ENCODE measurements around the gene GPR132. TPM values are rescaled to one million over a fixed set of nuclear protein-coding genes. Genes with fewer than 3 reads are reported as not detected.

Gene GPR132
- total RNA-seq, 2 donors from 2014 or later, result 43.4 to 47.1 TPM

DNA sequence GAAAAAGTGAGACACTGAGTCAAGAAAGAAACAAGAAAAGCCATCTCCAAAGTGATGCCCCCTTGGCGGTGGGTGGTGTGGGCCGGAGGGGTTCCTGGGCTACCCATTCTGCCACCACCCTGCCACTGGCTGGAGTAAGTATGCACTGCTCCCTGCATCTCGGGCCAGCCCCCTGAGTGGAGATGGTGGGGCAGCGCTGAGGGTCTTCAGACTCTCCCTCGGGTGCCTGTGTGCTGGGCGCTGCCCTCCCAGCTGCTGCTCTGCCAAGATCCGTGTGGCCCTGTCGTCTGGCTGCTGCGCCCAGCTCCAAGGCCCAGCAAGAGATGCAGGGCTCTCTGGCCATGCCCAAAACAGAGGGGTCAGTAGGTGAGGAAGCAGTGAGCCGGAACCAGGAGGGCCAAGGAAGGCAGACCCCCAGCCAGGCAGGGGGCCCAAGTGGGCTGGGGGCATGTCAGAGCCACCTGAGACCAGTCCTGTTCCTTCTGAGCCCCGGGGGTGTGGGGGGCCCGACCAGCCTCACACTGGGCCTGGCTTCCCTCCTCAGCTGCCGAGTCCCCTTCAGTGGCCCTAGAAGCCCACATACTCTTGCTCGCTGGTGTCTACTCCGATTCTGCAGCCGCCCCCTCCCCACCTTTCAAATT lies 5.2 kb downstream of the GPR132 start:
- peaks cover 3% of the 10 kb centered on the region for H3K36me3 Mint-ChIP-seq (ENCODE audit: low read depth)
- H3K27ac Mint-ChIP-seq, result peak overlapping the region; percentile 99
- DNase-seq, result no peak
- no peak for ATAC-seq
- H3K4me3 Mint-ChIP-seq, result peak overlapping the region; percentile 96
- peaks cover 46% of the 10 kb centered on the region for H3K4me1 Mint-ChIP-seq
- H3K9me3 ChIP-seq (ENCODE audit: control insufficient read depth, low read length, poor library complexity, severe bottlenecking), result no peaks in the 10 kb centered on the region
- H3K27me3 Mint-ChIP-seq, result no peaks in the 10 kb centered on the region

DNA sequence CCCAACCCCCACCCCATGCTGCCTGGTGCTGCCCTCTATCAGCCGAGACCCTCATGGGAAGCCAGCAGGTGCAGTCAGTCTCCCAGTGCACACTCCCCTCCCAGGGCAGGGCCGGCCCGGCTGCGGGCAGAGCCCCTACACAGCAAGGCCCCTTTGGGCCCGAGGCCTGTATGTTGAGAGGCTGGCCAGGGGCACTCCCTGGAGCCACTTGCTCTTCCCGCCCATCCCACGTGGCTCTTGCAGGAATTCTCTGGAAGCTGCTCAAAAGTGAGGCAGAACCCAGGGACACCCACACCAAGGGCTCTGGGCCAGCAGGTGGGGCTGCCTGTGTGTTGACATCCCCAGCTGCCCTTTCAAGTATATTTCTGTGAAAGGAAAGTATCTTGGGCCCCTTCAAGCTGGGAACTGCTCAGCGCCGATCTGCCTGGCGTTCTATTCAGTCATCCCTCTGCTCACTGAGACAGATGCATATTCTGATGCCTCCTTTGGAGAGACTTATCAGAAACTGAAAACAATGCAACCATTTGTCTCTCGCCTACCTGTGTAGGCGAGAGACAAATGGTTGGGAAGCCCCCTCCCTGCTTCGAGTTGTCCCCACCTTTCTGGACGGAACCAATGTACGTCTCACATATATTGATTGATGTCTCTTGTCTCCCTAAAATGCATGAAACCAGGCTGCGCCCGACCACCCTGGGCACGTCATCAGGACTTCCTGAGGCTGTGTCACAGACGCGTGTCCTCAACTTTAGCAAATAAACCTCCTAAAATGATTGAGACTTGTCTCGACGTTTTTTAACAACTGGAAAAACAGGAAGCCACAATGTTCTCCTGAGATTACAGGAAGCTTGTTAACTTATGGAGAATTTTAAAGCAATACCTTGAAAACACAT lies 6.0 kb downstream of the GPR132 start:
- no peaks in the 10 kb centered on the region for H3K9me3 ChIP-seq (ENCODE audit: control insufficient read depth, low read length, poor library complexity, severe bottlenecking)
- DNase-seq (peak in 1 of 3 donors; percentile 56), ATAC-seq (peak; percentile 63)
- Mint-ChIP-seq H3K4me3 (peak overlapping the region; percentile 96), H3K4me1 (peaks cover 42% of the 10 kb centered on the region), H3K27ac (peak overlapping the region; percentile 99), H3K36me3 (ENCODE audit: low read depth) (peaks cover 3% of the 10 kb centered on the region), H3K27me3 (no peaks in the 10 kb centered on the region)

DNA sequence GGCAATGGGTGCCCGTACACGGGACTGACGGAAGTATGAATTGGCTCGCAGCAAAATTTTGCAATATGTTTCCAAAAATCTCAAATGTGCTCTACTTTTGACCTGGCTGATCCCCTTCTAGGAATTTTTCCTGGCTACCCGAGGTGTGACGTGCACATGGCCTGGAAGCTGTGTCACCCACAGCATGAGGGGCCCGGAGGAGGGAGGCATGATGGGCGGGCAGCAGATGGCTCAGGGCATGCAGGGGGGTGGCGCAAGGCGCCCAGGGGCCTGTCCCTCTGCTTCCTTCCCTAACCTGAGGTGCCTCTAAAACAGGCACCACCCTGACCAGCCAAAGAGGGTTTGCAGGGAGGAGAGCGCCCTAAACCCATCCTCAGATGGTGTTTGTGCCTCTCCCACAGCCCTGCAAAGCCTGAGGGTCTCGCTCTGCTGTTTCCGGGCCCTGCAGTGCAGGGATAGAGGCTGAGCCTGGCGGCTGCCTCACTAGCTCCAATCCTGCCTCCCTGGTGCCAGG lies 6.7 kb downstream of the GPR132 start:
- no peaks in the 10 kb centered on the region for H3K9me3 ChIP-seq (ENCODE audit: control insufficient read depth, low read length, poor library complexity, severe bottlenecking)
- H3K27me3 Mint-ChIP-seq, result no peaks in the 10 kb centered on the region
- peak overlapping the region; percentile 99 for H3K27ac Mint-ChIP-seq
- no peak for ATAC-seq
- H3K4me3 Mint-ChIP-seq, result no peak overlapping the region
- peaks cover 38% of the 10 kb centered on the region for H3K4me1 Mint-ChIP-seq
- no peak for DNase-seq
- peaks cover 3% of the 10 kb centered on the region for H3K36me3 Mint-ChIP-seq (ENCODE audit: low read depth)

DNA sequence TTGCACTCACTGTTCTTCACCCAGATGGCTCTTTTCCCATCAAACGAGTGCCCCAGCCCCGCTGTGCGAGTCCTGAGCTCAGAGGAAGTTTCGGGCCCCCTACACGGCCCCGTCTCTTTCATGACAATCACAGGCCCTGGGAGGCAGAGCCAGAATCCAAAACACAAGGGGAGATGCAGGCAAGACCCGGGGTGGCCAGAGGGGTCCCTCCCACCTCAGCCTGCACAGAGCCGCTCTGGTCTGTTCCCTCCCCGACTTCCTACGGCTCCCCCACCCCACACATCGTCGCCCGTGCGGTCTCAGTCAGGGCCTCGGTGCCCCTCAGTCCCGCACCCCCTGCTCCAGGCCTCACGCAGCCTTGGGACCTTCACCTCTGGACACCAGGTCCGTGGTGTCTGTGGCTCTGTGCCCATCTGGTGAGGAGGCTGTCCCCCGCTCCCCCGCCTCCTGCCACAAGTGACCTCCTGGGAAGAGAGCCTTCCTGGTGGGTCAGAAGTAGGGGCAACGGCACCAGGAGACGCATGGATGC lies 8.9 kb downstream of the GPR132 start:
- DNase-seq, result no peak
- ATAC-seq, result no peak
- Mint-ChIP-seq H3K4me3 (peak overlapping the region; percentile 50), H3K27ac (peak overlapping the region; percentile 54), H3K36me3 (ENCODE audit: low read depth) (peaks cover 7% of the 10 kb centered on the region), H3K27me3 (no peaks in the 10 kb centered on the region), H3K4me1 (peaks cover 25% of the 10 kb centered on the region)
- no peaks in the 10 kb centered on the region for H3K9me3 ChIP-seq (ENCODE audit: control insufficient read depth, low read length, poor library complexity, severe bottlenecking)

DNA sequence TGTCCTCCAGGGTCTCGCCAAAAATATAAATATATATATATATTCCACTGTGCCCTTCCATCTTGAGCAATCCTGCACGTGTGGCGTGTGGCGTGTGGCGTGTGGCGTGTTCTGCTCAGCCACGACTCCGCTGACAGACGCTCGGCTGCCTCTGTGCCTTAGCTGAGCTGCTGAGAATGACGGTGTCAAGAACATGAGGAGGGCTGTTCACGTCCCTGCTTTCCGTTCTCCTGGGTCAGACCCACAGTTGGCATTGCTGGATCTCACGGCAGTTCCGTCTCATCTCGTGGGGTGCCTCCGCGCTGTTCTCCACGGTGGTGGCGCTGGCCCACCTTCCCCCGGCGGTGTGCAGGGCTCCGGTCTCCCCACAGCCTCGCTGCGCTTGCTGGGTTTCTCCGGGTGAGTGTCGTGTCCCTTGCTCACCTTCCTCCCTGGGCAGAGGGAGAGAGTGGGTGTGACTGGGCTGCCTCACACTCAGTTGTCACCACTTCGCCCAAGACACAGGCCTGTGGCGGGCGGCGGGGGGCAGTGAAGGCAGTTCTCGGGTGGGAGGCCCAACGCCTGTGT lies 9.4 kb downstream of the GPR132 start:
- no peak for DNase-seq
- H3K9me3 ChIP-seq (ENCODE audit: control insufficient read depth, low read length, poor library complexity, severe bottlenecking), result no peaks in the 10 kb centered on the region
- Mint-ChIP-seq H3K27ac (peak overlapping the region; percentile 54), H3K4me3 (no peak overlapping the region), H3K36me3 (ENCODE audit: low read depth) (peaks cover 10% of the 10 kb centered on the region), H3K4me1 (peaks cover 27% of the 10 kb centered on the region), H3K27me3 (no peaks in the 10 kb centered on the region)
- no peak for ATAC-seq

DNA sequence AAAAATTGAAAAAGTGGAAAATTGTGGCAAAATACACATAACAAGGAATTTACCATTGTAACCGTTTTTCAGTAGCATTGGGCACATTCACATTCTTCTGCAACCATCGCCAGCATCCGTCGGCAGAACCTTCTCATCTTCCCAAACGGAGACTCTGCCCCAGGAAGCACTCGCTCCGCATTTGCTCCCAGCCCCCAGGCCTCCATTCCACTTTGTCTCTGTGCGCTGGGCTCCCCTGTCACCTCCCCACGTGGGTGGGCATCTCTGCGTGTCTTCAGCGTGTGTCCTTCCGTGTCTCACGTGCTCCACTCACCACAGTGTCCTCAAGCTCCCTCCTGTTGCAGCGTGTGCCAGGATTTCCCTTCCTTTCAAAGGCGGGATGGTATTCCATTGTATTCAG lies 9.9 kb downstream of the GPR132 start:
- H3K27ac Mint-ChIP-seq, result peak overlapping the region; percentile 32
- H3K36me3 Mint-ChIP-seq (ENCODE audit: low read depth), result peaks cover 10% of the 10 kb centered on the region
- no peak overlapping the region for H3K4me3 Mint-ChIP-seq

DNA sequence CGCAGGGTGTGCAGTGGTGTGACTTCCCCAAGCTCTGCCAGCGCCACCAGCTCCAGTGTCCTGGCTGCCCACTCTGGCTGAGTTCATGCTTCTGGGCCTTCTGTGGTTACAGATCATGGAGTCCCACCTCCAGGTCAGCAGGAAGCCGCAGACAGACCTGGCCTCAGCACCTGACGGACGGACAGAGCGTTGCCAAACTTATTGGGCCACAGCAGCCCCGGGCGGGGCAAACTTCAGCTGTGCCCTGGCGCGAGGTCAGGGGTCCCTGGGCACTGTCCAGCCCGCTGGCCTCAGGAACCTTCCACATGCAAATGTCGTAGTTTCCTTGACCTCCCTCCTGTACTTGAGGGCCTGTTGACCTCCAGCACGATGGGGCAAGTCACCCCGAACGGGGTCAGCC lies 11.2 kb downstream of the GPR132 start:
- no peak overlapping the region for H3K4me3 Mint-ChIP-seq
- H3K36me3 Mint-ChIP-seq (ENCODE audit: low read depth), result peaks cover 10% of the 10 kb centered on the region
- H3K27ac Mint-ChIP-seq, result peak overlapping the region; percentile 76
- no peak for DNase-seq
- no peaks in the 10 kb centered on the region for H3K27me3 Mint-ChIP-seq
- H3K9me3 ChIP-seq (ENCODE audit: control insufficient read depth, low read length, poor library complexity, severe bottlenecking), result no peaks in the 10 kb centered on the region
- ATAC-seq, result no peak
- H3K4me1 Mint-ChIP-seq, result peaks cover 9% of the 10 kb centered on the region

More for the DNA sequence above, 9.9 kb downstream of the GPR132 start:
- no peak for ATAC-seq
- no peak for DNase-seq
- Mint-ChIP-seq H3K4me1 (peaks cover 22% of the 10 kb centered on the region), H3K27me3 (no peaks in the 10 kb centered on the region)
- no peaks in the 10 kb centered on the region for H3K9me3 ChIP-seq (ENCODE audit: control insufficient read depth, low read length, poor library complexity, severe bottlenecking)

DNA sequence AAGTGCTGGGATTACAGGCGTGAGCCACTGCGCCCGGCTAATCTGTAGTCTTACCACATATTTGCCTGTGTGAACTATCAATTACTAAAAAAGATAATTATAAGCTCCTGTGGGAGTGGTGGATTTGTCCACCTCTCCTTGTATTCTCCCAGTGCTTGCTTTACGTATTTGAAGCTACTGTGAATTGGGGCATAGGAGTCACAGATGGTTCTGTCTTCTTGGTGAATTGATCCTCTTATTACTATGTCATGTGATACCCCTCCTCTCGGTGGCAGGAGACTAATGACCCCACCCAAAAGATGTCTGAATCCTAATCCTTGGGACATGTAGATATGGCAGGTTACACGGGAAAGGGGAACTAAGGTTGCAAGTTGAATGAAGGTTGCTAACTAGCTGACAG lies 11.8 kb downstream of the GPR132 start:
- Mint-ChIP-seq H3K27me3 (no peaks in the 10 kb centered on the region), H3K4me3 (no peak overlapping the region), H3K36me3 (ENCODE audit: low read depth) (peaks cover 10% of the 10 kb centered on the region), H3K27ac (peak overlapping the region; percentile 76), H3K4me1 (peaks cover 7% of the 10 kb centered on the region)
- ATAC-seq (no peak), DNase-seq (no peak)
- H3K9me3 ChIP-seq (ENCODE audit: control insufficient read depth, low read length, poor library complexity, severe bottlenecking), result no peaks in the 10 kb centered on the region

DNA sequence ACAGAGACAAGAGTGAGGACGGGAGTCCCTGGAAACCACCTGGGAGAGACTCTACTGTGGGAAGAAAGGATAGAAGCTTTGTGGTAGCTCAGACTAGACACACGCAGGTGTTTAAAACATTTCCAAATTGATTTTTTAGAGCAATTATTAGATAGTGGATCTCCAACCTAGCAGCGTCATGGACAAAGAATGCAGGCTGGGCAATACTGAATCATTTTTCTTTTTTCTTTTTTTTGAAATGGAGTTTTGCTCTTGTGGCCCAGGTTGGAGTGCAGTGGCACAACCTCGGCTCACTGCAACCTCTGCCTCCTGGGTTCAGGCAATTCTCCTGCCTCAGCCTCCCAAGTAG lies 13.1 kb downstream of the GPR132 start:
- Mint-ChIP-seq H3K27ac (peak overlapping the region; percentile 86), H3K36me3 (ENCODE audit: low read depth) (peaks cover 10% of the 10 kb centered on the region)

DNA sequence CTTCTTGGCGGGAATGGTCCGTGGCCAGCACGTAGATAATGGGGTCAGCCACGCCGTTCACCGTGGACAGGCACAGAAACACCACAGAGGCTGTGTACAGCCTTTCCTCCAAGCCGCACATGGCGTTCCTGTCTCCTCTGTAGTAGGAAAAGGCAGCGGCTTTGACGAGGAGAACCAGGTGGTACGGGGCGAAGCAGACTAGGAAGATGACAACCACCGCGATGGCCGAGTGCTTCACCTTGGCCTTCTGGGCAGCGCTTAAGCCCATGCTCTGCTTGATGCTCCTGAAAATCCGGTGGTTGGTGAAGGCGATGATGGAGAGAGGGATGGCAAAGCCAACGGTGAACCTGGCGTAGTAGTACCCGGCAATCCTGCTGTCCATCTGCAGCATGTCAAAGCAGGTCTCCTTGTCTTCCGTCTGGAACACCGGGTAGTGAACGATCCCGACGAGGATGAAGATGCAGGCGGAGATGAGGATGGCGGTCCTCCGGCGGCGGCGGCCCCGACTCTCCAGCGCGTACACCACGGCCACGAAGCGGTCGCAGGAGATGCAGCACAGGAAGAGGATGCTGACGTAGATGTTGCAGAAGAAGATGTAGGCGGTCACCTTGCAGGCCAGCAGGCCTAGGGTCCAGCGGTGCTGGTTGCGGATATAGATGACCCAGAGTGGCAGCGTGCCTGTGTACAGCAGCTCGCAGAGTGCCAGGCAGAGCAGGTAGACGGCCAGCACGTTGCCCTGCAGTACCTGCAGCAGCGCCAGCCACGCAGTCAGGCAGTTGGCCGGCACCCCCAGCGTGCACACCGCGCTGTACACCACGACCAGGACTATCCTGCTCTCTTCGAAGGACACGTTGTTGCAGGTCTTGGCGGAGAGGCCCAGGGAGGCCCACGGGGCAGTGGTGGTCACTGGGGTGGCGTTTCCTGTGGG lies 13.8 kb downstream of the GPR132 start:
- no peak overlapping the region for H3K4me3 Mint-ChIP-seq
- peaks cover 10% of the 10 kb centered on the region for H3K36me3 Mint-ChIP-seq (ENCODE audit: low read depth)
- no peaks in the 10 kb centered on the region for H3K9me3 ChIP-seq (ENCODE audit: control insufficient read depth, low read length, poor library complexity, severe bottlenecking)
- peak overlapping the region; percentile 86 for H3K27ac Mint-ChIP-seq
- DNase-seq (no peak), ATAC-seq (no peak)
- H3K27me3 Mint-ChIP-seq, result no peaks in the 10 kb centered on the region
- H3K4me1 Mint-ChIP-seq, result peaks cover 4% of the 10 kb centered on the region

More for the DNA sequence above, 13.1 kb downstream of the GPR132 start:
- H3K4me1 Mint-ChIP-seq, result peaks cover 4% of the 10 kb centered on the region
- DNase-seq (no peak), ATAC-seq (no peak)
- no peaks in the 10 kb centered on the region for H3K9me3 ChIP-seq (ENCODE audit: control insufficient read depth, low read length, poor library complexity, severe bottlenecking)
- H3K27me3 Mint-ChIP-seq, result no peaks in the 10 kb centered on the region
- no peak overlapping the region for H3K4me3 Mint-ChIP-seq

DNA sequence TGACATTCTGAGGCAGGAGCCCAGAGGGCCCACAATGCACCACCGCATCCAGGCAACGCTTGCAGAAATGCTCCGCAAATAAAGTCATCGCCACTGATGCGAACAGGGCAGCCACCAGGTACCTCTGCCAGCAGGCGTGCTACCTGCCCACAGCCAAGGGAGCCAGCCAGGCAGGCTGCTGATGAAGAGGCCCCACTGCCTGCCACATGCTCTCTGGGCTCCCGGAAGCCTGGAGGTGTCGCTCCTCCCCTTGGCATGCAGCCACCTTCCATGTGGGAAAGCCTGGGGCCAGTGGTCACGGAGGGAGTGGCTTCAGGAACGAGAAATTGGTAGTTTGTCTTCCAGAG lies 14.7 kb downstream of the GPR132 start:
- peaks cover 7% of the 10 kb centered on the region for H3K4me1 Mint-ChIP-seq
- DNase-seq, result no peak
- ATAC-seq, result no peak
- no peak overlapping the region for H3K27ac Mint-ChIP-seq
- peaks cover 10% of the 10 kb centered on the region for H3K36me3 Mint-ChIP-seq (ENCODE audit: low read depth)
- no peaks in the 10 kb centered on the region for H3K27me3 Mint-ChIP-seq
- H3K9me3 ChIP-seq (ENCODE audit: control insufficient read depth, low read length, poor library complexity, severe bottlenecking), result no peaks in the 10 kb centered on the region
- no peak overlapping the region for H3K4me3 Mint-ChIP-seq

DNA sequence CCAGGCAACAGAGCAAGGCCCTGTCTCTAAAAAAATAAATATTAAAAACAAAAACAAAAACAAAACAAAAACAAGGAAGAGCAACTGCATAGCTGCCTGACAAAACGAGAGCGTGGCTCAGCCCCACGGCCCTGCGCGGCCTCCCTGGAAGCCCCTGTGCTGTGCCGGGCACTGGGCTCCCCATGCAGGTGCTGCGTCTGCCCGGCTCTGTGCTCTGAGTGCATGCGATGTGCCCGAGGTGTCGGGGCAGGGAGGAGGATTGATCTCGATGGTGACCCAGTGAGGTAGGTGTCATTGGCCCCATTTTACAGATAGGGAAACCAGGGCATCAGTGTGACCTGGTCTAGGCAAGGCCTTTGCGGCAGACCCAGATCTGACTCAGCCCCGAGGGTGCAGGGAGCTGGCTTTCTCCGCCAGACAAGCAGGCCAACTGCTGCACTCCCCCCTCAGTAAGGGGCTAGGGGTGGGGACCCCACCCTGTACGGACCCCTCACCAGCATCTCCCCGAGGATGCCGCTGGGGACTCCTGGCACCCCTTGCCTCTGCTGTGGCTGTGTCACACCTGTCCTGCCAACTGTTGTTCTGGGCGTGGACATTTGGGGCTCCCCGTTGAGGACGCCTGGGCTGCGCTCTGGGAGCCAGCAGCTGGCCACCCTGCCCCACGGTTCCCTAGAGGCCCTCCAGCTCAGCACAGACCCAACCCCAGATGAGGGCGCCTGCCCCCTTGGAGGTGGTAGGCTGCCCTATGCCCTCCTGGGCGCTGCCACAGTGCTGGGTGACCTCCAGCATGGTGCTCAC lies 15.3 kb downstream of the GPR132 start:
- no peak overlapping the region for H3K27ac Mint-ChIP-seq
- no peaks in the 10 kb centered on the region for H3K9me3 ChIP-seq (ENCODE audit: control insufficient read depth, low read length, poor library complexity, severe bottlenecking)
- H3K4me1 Mint-ChIP-seq, result peaks cover 5% of the 10 kb centered on the region
- H3K4me3 Mint-ChIP-seq, result no peak overlapping the region
- ATAC-seq (no peak), DNase-seq (no peak)
- H3K36me3 Mint-ChIP-seq (ENCODE audit: low read depth), result peaks cover 8% of the 10 kb centered on the region
- peaks cover under 1% of the 10 kb centered on the region for H3K27me3 Mint-ChIP-seq

All from T-helper 17 cell (primary cell).